ENCODE measurements around the gene PDHX. TPM values are rescaled to one million over a fixed set of nuclear protein-coding genes. Genes with fewer than 3 reads are reported as not detected.

The PDHX gene
- total RNA-seq, 2 experiments from 2014 or later, result 34.5 to 35.5 TPM

DNA sequence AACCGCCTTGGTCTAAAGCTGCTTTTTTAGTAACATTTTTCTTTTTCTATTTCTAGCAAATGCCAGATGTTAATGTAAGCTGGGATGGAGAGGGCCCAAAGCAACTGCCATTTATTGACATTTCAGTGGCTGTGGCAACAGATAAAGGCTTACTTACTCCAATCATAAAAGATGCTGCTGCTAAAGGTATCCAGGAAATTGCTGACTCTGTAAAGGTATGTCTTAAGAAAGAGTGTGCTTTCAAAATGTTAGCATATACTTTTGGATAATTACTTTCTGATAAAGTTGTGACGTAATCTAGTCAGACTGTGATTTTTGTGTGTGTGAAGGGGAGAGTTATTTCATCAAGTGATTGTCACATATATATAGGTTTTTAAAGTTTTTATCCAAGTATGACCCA lies 68.1 kb downstream of the PDHX start:
- DNase-seq, result no peak
- intact Hi-C loops (cut with micrococcal nuclease), result no loop called here
- ChIA-PET POLR2A (no interaction called here), CTCF (interaction anchor here (1.1 kb wide), 1 partner anchor 408 kb away, joined by 4 read pairs; no protein-coding TSS in a partner anchor)
- H3K9me3 Mint-ChIP-seq, result peaks cover 3% of the 10 kb centered on the region
- H3K4me3 Mint-ChIP-seq, result no peak overlapping the region
- H3K27me3 Mint-ChIP-seq, result no peaks in the 10 kb centered on the region
- peaks cover 39% of the 10 kb centered on the region for H3K36me3 Mint-ChIP-seq
- H3K27ac Mint-ChIP-seq, result no peak overlapping the region
- H3K4me1 Mint-ChIP-seq (ENCODE audit: low read depth), result peaks cover 9% of the 10 kb centered on the region

DNA sequence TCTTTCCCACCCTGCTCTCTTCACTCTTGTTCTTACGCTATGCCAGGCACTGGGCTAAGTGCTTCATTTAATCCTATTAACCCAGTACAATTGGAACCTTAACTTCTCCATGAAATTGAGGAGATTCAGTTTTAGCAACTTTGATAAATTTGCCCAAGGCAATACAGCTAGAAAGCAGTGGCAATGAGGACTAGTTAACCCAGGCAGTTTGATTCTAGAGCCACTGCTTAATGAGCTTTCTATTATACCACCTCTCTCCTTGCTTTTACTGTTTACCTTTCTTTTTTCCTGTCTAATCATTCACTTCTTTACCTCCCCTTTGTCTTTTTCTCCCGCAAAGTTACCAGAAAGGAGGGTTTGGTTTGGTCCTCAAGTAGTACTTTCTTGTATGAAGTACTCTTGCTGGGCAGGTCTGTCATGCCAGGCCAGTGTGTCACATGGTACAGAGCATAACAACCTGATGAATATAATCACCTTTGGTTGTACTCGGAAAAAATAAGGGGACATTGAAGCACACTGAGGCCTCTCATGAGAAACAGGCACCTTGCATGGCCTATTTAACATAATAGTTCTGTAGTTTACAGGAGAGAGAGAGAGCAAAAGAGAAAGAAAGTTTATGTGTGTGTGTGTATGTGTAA lies 70.6 kb downstream of the PDHX start:
- Mint-ChIP-seq H3K4me3 (no peak overlapping the region), H3K9me3 (no peaks in the 10 kb centered on the region), H3K27ac (no peak overlapping the region), H3K27me3 (no peaks in the 10 kb centered on the region), H3K36me3 (peaks cover 28% of the 10 kb centered on the region), H3K4me1 (ENCODE audit: low read depth) (peaks cover 4% of the 10 kb centered on the region)
- no peak for DNase-seq
- ChIA-PET POLR2A (no interaction called here), CTCF (interaction anchor here (1.1 kb wide), 1 partner anchor 251 kb away, joined by 3 read pairs; no protein-coding TSS in a partner anchor)
- intact Hi-C loops (cut with micrococcal nuclease), result no loop called here

DNA sequence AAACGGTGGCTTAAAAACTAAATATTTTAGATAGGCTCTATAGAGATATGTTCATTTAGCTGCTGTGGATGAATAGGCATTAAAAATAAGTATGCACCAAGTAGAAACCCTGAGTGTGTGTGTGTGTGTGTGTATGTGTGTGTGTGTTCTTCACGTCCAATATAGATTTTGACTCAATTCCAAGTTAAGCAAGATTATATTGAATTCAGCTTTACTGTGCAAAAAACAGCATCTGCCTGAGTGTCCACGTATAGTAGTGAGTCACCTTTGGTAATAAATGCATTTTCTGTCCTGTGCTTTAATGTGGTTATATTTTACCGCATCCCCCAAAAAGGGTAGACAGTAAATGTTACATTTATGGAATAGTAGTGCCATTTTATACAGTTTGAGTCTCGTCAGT lies 71.2 kb downstream of the PDHX start:
- peaks cover 22% of the 10 kb centered on the region for H3K36me3 Mint-ChIP-seq
- no peaks in the 10 kb centered on the region for H3K27me3 Mint-ChIP-seq
- no peak overlapping the region for H3K4me3 Mint-ChIP-seq
- no peaks in the 10 kb centered on the region for H3K9me3 Mint-ChIP-seq
- intact Hi-C loops (cut with micrococcal nuclease), result no loop called here
- peaks cover 4% of the 10 kb centered on the region for H3K4me1 Mint-ChIP-seq (ENCODE audit: low read depth)
- no peak overlapping the region for H3K27ac Mint-ChIP-seq
- POLR2A ChIA-PET, result no interaction called here
- DNase-seq, result no peak
- CTCF ChIA-PET, result interaction anchor here (0.6 to 1.1 kb wide), 3 partner anchors 155 to 272 kb away, joined by 3 to 8 read pairs (median 4); no protein-coding TSS in a partner anchor

DNA sequence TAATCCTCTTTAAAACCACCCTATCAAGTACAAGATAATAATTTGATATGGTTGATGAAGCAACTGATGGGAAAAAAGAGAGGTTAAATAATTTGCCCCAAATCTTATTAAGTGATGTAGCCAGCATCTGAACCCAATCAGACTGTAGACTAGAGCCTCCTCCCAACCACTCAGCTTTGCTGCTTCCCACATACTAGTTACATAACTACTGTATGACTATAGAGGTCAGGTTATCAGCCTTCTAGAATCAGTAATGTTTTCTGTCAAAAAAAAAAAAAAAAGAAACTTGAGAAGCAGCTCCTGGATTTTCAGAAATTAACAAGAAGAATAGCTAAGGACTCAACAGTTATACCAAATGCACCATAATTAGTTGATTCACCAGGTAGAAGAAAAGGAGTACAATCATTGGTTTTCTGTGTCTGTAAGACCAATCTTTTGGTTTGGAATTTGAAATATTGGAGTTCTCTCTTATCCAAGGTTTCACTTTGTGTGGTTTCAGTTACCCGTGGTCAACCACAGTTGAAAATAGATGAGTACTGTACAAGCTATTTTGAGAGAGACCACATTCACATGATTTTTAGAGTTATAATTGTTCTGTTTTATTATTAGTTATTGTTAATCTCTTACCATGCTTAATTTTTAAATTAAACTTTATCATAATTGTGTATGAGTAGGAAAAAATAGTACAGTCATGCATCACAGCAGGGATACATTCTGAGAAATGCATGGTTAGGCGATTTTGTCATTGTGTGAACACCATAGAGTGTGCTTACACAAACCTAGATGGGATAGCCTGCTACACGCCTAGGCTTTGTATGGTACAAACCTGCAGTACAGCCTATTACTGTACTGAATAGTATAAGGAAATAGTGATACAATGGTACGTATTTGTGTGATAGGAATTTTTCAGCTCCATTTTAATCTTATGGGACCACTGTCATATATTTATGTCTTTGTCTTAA lies 72.2 kb downstream of the PDHX start:
- CTCF ChIA-PET, result interaction anchor here (0.6 to 1.8 kb wide), 5 partner anchors 9 to 404 kb away, joined by 3 to 8 read pairs (median 4); no protein-coding TSS in a partner anchor
- H3K4me1 Mint-ChIP-seq (ENCODE audit: low read depth), result peaks cover 4% of the 10 kb centered on the region
- no peaks in the 10 kb centered on the region for H3K9me3 Mint-ChIP-seq
- no peaks in the 10 kb centered on the region for H3K27me3 Mint-ChIP-seq
- no peak overlapping the region for H3K27ac Mint-ChIP-seq
- no peak overlapping the region for H3K4me3 Mint-ChIP-seq
- POLR2A ChIA-PET, result interaction anchor here (0.7 kb wide), 1 partner anchor 21 kb away, joined by 4 read pairs; no protein-coding TSS in a partner anchor
- intact Hi-C loops (cut with micrococcal nuclease), result no loop called here
- no peak for DNase-seq
- peaks cover 23% of the 10 kb centered on the region for H3K36me3 Mint-ChIP-seq

DNA sequence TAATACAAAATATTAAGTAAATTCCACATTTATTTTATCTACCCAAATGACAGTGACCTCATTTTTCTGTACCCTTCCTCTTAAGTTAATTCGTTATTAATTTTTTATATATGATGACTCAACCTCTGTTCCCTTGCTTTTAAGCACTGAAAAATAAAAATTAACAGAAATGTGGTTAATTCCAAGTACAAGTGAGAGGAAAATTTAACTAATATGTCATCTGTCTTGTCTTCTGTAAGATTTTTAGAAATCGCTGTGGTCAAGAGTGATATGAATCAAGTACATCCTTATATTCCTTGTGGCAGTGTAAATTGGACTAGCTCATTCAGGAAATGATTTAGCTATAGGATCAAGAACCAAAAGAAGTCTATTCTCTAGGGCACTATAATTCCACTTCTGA lies 74.5 kb downstream of the PDHX start:
- ChIA-PET POLR2A (no interaction called here), CTCF (no interaction called here)
- H3K9me3 Mint-ChIP-seq, result no peaks in the 10 kb centered on the region
- H3K27me3 Mint-ChIP-seq, result no peaks in the 10 kb centered on the region
- no peak for DNase-seq
- H3K36me3 Mint-ChIP-seq, result peaks cover 7% of the 10 kb centered on the region
- no peak overlapping the region for H3K27ac Mint-ChIP-seq
- H3K4me1 Mint-ChIP-seq (ENCODE audit: low read depth), result peaks cover 4% of the 10 kb centered on the region
- no peak overlapping the region for H3K4me3 Mint-ChIP-seq
- intact Hi-C loops (cut with micrococcal nuclease), result no loop called here

DNA sequence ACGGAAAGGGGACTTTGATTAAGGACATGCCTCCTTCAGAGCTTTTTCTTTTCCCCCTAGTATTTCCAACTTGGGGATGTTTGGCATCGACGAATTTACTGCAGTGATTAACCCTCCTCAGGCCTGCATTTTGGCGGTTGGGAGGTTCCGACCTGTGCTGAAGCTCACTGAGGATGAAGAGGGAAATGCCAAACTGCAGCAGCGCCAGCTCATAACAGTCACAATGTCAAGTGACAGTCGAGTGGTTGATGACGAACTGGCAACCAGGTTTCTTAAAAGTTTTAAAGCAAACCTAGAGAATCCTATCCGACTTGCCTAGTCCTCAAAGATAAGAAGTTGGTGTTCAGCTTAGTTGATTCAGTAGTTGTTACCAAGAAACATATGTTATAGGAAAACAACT lies 78.4 kb downstream of the PDHX start:
- Mint-ChIP-seq H3K9me3 (no peaks in the 10 kb centered on the region), H3K27ac (no peak overlapping the region), H3K27me3 (no peaks in the 10 kb centered on the region), H3K4me3 (no peak overlapping the region), H3K36me3 (peaks cover 4% of the 10 kb centered on the region), H3K4me1 (ENCODE audit: low read depth) (peaks cover 18% of the 10 kb centered on the region)
- intact Hi-C loops (cut with micrococcal nuclease), result loop anchor here (5.0 kb wide), 1 partner anchor 68 kb away; no protein-coding TSS in a partner anchor
- ChIA-PET CTCF (interaction anchor here (1.6 kb wide), 1 partner anchor 398 kb away, joined by 6 read pairs; no protein-coding TSS in a partner anchor), POLR2A (interaction anchor here (1.2 kb wide), 1 partner anchor 154 kb away, joined by 3 read pairs; no protein-coding TSS in a partner anchor)
- DNase-seq, result no peak

DNA sequence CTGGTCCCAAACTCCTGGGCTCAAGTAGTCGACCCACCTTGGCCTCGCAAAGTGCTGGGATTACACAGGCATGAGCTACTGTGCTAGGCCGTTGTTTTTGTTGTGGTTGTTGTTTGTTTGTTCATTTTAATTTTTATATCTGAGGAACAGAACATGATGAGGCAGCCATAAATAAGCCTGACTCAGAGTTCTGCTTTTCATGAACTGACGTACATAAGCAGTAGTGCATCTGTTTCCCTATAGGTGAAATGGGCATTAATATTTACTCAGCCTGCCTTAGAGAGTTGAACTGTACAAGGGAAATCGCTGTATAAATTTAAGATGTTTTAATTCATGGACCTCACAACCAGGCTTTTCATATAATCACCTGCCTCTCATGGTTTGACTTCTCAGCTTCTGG lies 80.5 kb downstream of the PDHX start:
- Mint-ChIP-seq H3K4me3 (no peak overlapping the region), H3K36me3 (peaks cover 4% of the 10 kb centered on the region), H3K9me3 (no peaks in the 10 kb centered on the region), H3K27me3 (no peaks in the 10 kb centered on the region), H3K4me1 (ENCODE audit: low read depth) (peaks cover 18% of the 10 kb centered on the region), H3K27ac (no peak overlapping the region)
- DNase-seq, result no peak
- intact Hi-C loops (cut with micrococcal nuclease), result loop anchor here (5.0 kb wide), 1 partner anchor 70 kb away; no protein-coding TSS in a partner anchor
- ChIA-PET CTCF (interaction anchor here (0.9 to 2.0 kb wide), 6 partner anchors 70 to 407 kb away, joined by 3 to 12 read pairs (median 4); no protein-coding TSS in a partner anchor), POLR2A (interaction anchor here (0.6 kb wide), 1 partner anchor 149 kb away, joined by 4 read pairs; no protein-coding TSS in a partner anchor)

DNA sequence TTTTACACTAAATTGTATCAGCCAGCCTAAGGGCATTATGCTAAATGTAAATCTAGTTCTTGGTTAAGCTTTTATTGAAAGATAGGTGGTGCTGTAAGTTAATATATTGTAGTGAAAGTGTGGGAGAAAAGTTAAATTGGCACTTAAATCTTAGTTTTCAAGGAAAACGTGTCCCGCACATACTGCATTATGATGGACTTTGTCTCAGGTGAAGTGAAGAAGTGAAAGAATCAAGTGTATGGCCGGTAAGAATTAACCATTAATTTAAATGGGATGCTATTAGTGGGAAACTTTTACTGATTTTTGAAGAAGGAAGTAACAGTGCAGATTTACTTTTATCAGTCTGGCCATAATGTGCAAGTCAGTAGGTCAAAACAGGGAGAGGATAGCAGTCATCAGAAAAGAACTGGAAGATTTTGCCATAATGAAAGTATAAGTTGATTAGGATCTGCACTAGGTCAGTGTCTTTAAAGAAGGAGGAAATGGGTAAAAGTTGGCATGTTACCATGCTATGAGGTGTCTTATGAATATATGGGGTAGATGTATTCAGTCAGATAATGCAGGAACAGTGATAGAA lies 81.6 kb downstream of the PDHX start:
- H3K36me3 Mint-ChIP-seq, result peaks cover 4% of the 10 kb centered on the region
- DNase-seq, result no peak
- CTCF ChIA-PET, result interaction anchor here (0.6 to 3.9 kb wide), 12 partner anchors 71 to 394 kb away, joined by 3 to 25 read pairs (median 4); no protein-coding TSS in a partner anchor
- intact Hi-C loops (cut with micrococcal nuclease), result loop anchor here (1.0 to 5.0 kb wide), 7 partner anchors 14 to 489 kb away; no protein-coding TSS in a partner anchor
- peak overlapping the region; percentile 25 for H3K27ac Mint-ChIP-seq
- H3K9me3 Mint-ChIP-seq, result no peaks in the 10 kb centered on the region
- H3K4me3 Mint-ChIP-seq, result peak overlapping the region; percentile 7
- peaks cover 19% of the 10 kb centered on the region for H3K4me1 Mint-ChIP-seq (ENCODE audit: low read depth)
- POLR2A ChIA-PET, result no interaction called here
- no peaks in the 10 kb centered on the region for H3K27me3 Mint-ChIP-seq

DNA sequence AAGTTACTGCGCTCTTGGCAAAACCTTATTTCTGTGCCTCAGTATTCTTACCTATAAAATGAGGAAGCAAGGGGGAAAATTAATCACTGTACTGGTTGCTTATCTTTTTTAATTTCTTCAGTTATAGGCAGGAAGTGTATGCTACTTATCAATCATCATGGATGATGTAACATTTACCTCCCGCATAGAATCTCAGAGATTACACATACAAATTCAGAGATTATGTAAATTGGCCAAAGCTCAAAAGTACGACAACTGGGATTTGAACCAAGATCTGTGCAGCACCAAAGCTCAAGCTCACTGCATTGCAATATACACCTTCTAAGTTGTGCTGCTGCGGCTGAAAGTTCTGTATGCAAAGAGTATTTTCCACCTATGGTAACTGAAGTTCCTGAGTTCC lies 83.0 kb downstream of the PDHX start:
- no peak for DNase-seq
- ChIA-PET CTCF (interaction anchor here (0.7 to 3.9 kb wide), 10 partner anchors 14 to 393 kb away, joined by 3 to 25 read pairs (median 6); no protein-coding TSS in a partner anchor), POLR2A (interaction anchor here (1.3 kb wide), 1 partner anchor 13 kb away, joined by 3 read pairs; no protein-coding TSS in a partner anchor)
- Mint-ChIP-seq H3K27me3 (no peaks in the 10 kb centered on the region), H3K4me1 (ENCODE audit: low read depth) (peaks cover 30% of the 10 kb centered on the region), H3K27ac (no peak overlapping the region), H3K9me3 (no peaks in the 10 kb centered on the region), H3K36me3 (no peaks in the 10 kb centered on the region), H3K4me3 (no peak overlapping the region)
- intact Hi-C loops (cut with micrococcal nuclease), result loop anchor here (2.0 to 5.0 kb wide), 2 partner anchors 72 to 487 kb away; no protein-coding TSS in a partner anchor

DNA sequence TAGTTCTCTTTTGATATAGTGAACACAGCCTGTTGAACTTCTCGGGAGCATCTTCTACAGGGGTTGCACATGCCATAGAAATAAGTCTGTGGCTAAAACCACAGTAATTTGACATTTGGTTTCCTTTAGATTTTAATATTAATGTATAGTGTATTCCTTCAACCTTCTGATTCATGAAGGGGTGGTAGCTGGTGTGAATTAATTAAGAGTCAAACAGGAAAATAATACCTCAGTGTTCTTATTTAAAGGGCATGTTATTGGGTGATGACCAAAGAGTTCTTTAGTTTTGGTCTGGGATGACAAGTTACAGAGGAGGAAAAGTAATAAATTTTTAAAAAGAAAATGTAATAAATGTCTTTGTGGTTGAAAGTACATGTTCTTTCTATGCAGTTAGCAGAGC lies 86.8 kb downstream of the PDHX start:
- ChIA-PET POLR2A (no interaction called here), CTCF (interaction anchor here (0.8 to 1.9 kb wide), 3 partner anchors 137 to 234 kb away, joined by 3 to 7 read pairs (median 4); no protein-coding TSS in a partner anchor)
- Mint-ChIP-seq H3K4me1 (ENCODE audit: low read depth) (peaks cover 50% of the 10 kb centered on the region), H3K27me3 (no peaks in the 10 kb centered on the region), H3K9me3 (no peaks in the 10 kb centered on the region), H3K36me3 (no peaks in the 10 kb centered on the region), H3K27ac (no peak overlapping the region), H3K4me3 (no peak overlapping the region)
- DNase-seq, result no peak
- intact Hi-C loops (cut with micrococcal nuclease), result no loop called here

DNA sequence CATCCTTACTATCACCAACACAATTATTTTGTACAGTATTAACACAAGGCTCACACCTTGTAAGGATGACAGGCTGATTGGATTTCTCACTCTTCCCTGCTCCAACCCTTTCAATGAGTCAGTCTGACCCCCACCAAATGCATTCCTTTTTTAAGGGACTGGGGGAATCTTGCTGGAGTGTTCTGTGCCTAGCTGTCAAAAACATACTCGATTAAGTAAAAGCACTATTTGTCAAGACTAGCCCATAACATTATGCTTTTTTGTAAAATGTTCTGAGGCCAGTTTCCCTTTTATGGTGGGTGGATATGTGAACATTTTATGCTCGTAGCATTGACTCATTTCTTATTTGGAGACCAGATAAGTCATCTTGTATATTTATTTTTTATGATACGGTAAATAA lies 87.2 kb downstream of the PDHX start:
- no peak overlapping the region for H3K27ac Mint-ChIP-seq
- intact Hi-C loops (cut with micrococcal nuclease), result no loop called here
- ChIA-PET POLR2A (no interaction called here), CTCF (interaction anchor here (0.7 to 1.9 kb wide), 2 partner anchors 136 to 234 kb away, joined by 3 to 7 read pairs; no protein-coding TSS in a partner anchor)
- H3K4me3 Mint-ChIP-seq, result no peak overlapping the region
- no peaks in the 10 kb centered on the region for H3K9me3 Mint-ChIP-seq
- H3K27me3 Mint-ChIP-seq, result no peaks in the 10 kb centered on the region
- DNase-seq, result no peak
- no peaks in the 10 kb centered on the region for H3K36me3 Mint-ChIP-seq
- peaks cover 50% of the 10 kb centered on the region for H3K4me1 Mint-ChIP-seq (ENCODE audit: low read depth)
